WTC11 (cell line): ENCODE data around the gene OPN5.

Experiments used
- CBFB ChIP-seq: sonication (generic); formaldehyde crosslinking; IDR thresholded peaks from 2 replicates; pipeline ENCODE4 v1.8.1; 2022; ENCODE audit warnings: mild to moderate bottlenecking, low read depth, missing genetic modification reagents
- ESRRA ChIP-seq: sonication (generic); formaldehyde crosslinking; IDR thresholded peaks from 2 replicates; pipeline ENCODE4 v1.8.1; 2022; ENCODE audit warnings: mild to moderate bottlenecking, missing genetic modification reagents, borderline replicate concordance
- FOXK1 ChIP-seq: sonication (generic); formaldehyde crosslinking; IDR thresholded peaks from 2 replicates; pipeline ENCODE4 v1.8.0; 2022; ENCODE audit warnings: mild to moderate bottlenecking, moderate library complexity, missing genetic modification reagents
- KAT7 ChIP-seq: sonication (generic); formaldehyde crosslinking; IDR thresholded peaks from 2 replicates; pipeline ENCODE4 v1.8.1; 2023; ENCODE audit warnings: missing genetic modification reagents, mild to moderate bottlenecking, borderline replicate concordance
- MXD4 ChIP-seq: fragments of 250-450 bp; sonication (Bioruptor Pico); IDR thresholded peaks from 2 replicates; pipeline ENCODE4 v1.8.0; 2021; ENCODE audit warnings: mild to moderate bottlenecking, moderate library complexity, borderline replicate concordance
- NFE2L1 ChIP-seq: sonication (generic); formaldehyde crosslinking; IDR thresholded peaks from 2 replicates; pipeline ENCODE4 v1.8.1; 2023; ENCODE audit warnings: missing genetic modification reagents
- SP1 ChIP-seq: sonication (generic); formaldehyde crosslinking; conservative IDR thresholded peaks from 2 replicates; pipeline ENCODE4 v1.8.1; 2022; ENCODE audit warnings: missing genetic modification reagents
- ZBTB21 ChIP-seq: sonication (generic); formaldehyde crosslinking; IDR thresholded peaks from 2 replicates; pipeline ENCODE4 v1.8.1; 2023; ENCODE audit warnings: mild to moderate bottlenecking, missing genetic modification reagents, borderline replicate concordance
- ZNF138 ChIP-seq: sonication (generic); formaldehyde crosslinking; conservative IDR thresholded peaks from 2 replicates; pipeline ENCODE4 v1.8.1; 2022; ENCODE audit warnings: mild to moderate bottlenecking, moderate library complexity, missing genetic modification reagents
- TF ChIP-seq, protein P1 (sequence below): sonication (generic); formaldehyde crosslinking; IDR thresholded peaks from 2 replicates; pipeline ENCODE4 v1.8.0; 2022; ENCODE audit warnings: mild to moderate bottlenecking, missing genetic modification reagents
- TF ChIP-seq, protein P2 (sequence below): fragments of 250-450 bp; sonication (Bioruptor Pico); IDR thresholded peaks from 2 replicates; pipeline ENCODE4 v1.9.0; 2021; ENCODE audit warnings: mild to moderate bottlenecking
- TF ChIP-seq, protein P3 (sequence below): fragments of 200-600 bp; IDR thresholded peaks from 2 replicates; pipeline ENCODE4 v1.8.0; 2022; ENCODE audit warnings: antibody characterized with exemption
- TF ChIP-seq, protein P4 (sequence below): sonication (generic); formaldehyde crosslinking; IDR thresholded peaks from 2 replicates; pipeline ENCODE4 v1.8.0; 2022; ENCODE audit warnings: mild to moderate bottlenecking, missing genetic modification reagents

DNA sequence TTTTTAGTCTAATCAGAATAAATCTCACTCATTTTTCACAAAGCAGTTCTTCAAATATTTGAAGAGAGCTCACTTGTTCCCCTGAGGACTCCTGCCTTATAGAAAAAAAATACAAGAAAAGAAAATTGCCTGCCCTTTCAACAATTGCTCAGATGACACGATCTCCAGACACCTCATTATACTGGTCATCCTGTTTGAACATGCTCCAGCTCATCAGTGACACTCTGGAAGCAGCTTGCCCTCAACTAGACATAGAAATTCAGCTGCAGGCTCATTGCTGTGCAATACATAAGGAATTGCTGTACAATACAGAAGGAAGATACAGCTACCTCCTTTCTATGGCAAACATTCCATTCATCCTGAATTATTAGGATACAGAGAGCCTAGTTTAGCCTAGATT is 73.1 kb downstream of the OPN5 start:
- TF ChIP-seq, protein P1, sequence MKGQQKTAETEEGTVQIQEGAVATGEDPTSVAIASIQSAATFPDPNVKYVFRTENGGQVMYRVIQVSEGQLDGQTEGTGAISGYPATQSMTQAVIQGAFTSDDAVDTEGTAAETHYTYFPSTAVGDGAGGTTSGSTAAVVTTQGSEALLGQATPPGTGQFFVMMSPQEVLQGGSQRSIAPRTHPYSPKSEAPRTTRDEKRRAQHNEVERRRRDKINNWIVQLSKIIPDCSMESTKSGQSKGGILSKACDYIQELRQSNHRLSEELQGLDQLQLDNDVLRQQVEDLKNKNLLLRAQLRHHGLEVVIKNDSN: no peak
- no peak for TF ChIP-seq MXD4 (CRISPR knock-in tag)
- TF ChIP-seq, protein P2, sequence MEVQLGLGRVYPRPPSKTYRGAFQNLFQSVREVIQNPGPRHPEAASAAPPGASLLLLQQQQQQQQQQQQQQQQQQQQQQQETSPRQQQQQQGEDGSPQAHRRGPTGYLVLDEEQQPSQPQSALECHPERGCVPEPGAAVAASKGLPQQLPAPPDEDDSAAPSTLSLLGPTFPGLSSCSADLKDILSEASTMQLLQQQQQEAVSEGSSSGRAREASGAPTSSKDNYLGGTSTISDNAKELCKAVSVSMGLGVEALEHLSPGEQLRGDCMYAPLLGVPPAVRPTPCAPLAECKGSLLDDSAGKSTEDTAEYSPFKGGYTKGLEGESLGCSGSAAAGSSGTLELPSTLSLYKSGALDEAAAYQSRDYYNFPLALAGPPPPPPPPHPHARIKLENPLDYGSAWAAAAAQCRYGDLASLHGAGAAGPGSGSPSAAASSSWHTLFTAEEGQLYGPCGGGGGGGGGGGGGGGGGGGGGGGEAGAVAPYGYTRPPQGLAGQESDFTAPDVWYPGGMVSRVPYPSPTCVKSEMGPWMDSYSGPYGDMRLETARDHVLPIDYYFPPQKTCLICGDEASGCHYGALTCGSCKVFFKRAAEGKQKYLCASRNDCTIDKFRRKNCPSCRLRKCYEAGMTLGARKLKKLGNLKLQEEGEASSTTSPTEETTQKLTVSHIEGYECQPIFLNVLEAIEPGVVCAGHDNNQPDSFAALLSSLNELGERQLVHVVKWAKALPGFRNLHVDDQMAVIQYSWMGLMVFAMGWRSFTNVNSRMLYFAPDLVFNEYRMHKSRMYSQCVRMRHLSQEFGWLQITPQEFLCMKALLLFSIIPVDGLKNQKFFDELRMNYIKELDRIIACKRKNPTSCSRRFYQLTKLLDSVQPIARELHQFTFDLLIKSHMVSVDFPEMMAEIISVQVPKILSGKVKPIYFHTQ (CRISPR knock-in tag): no peak
- TF ChIP-seq, protein P3, sequence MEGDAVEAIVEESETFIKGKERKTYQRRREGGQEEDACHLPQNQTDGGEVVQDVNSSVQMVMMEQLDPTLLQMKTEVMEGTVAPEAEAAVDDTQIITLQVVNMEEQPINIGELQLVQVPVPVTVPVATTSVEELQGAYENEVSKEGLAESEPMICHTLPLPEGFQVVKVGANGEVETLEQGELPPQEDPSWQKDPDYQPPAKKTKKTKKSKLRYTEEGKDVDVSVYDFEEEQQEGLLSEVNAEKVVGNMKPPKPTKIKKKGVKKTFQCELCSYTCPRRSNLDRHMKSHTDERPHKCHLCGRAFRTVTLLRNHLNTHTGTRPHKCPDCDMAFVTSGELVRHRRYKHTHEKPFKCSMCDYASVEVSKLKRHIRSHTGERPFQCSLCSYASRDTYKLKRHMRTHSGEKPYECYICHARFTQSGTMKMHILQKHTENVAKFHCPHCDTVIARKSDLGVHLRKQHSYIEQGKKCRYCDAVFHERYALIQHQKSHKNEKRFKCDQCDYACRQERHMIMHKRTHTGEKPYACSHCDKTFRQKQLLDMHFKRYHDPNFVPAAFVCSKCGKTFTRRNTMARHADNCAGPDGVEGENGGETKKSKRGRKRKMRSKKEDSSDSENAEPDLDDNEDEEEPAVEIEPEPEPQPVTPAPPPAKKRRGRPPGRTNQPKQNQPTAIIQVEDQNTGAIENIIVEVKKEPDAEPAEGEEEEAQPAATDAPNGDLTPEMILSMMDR: no peak
- TF ChIP-seq KAT7 (CRISPR knock-in tag): no peak
- TF ChIP-seq ESRRA (CRISPR knock-in tag): no peak
- no peak for TF ChIP-seq FOXK1 (CRISPR knock-in tag)
- no peak for TF ChIP-seq NFE2L1
- TF ChIP-seq, protein P4, sequence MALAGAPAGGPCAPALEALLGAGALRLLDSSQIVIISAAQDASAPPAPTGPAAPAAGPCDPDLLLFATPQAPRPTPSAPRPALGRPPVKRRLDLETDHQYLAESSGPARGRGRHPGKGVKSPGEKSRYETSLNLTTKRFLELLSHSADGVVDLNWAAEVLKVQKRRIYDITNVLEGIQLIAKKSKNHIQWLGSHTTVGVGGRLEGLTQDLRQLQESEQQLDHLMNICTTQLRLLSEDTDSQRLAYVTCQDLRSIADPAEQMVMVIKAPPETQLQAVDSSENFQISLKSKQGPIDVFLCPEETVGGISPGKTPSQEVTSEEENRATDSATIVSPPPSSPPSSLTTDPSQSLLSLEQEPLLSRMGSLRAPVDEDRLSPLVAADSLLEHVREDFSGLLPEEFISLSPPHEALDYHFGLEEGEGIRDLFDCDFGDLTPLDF (CRISPR knock-in tag): no peak
- no peak for TF ChIP-seq SP1 (CRISPR knock-in tag)
- no peak for TF ChIP-seq ZBTB21
- no peak for TF ChIP-seq ZNF138 (CRISPR knock-in tag)
- no peak for TF ChIP-seq CBFB (CRISPR knock-in tag)
